ENCODE data around the gene ADAMTS17.

ADAMTS17 gene

DNA sequence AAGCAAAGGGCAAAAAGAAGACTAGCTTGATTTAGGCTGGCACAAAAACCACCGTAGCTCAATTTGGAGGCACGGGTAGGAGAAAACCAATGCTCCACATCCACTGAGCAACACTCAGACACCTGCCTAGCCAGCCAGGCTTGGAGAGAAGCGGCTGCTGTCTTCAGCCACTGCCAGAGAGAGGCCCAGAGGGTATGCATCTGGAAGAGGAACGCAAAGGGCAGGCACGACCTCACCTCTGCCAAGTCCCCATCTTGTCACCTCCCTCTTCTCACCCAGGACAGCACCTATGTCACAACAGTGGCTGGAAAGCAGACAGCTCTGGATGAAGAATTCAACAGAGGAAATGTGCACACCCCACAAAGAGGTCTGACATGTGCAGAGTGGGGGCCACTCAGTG lies 93.5 kb downstream of the ADAMTS17 start:
- DNase-seq (ENCODE audit: low read depth): no peak
- TF ChIP-seq, protein P1, sequence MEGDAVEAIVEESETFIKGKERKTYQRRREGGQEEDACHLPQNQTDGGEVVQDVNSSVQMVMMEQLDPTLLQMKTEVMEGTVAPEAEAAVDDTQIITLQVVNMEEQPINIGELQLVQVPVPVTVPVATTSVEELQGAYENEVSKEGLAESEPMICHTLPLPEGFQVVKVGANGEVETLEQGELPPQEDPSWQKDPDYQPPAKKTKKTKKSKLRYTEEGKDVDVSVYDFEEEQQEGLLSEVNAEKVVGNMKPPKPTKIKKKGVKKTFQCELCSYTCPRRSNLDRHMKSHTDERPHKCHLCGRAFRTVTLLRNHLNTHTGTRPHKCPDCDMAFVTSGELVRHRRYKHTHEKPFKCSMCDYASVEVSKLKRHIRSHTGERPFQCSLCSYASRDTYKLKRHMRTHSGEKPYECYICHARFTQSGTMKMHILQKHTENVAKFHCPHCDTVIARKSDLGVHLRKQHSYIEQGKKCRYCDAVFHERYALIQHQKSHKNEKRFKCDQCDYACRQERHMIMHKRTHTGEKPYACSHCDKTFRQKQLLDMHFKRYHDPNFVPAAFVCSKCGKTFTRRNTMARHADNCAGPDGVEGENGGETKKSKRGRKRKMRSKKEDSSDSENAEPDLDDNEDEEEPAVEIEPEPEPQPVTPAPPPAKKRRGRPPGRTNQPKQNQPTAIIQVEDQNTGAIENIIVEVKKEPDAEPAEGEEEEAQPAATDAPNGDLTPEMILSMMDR (IDR thresholded peaks at IDR 0.05; ENCODE audit: low read depth, low read length): no peak
- TF ChIP-seq, protein P2, sequence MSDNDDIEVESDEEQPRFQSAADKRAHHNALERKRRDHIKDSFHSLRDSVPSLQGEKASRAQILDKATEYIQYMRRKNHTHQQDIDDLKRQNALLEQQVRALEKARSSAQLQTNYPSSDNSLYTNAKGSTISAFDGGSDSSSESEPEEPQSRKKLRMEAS (IDR thresholded peaks at IDR 0.05; ENCODE audit: low read depth, low read length): no peak
- TF ChIP-seq POLR2A (IDR thresholded peaks at IDR 0.05; ENCODE audit: extremely low read depth, insufficient read length) (no peak), MYC (IDR thresholded peaks at IDR 0.05; ENCODE audit: low read depth, low read length) (no peak)
- H3K4me3 ChIP-seq (ENCODE audit: low read depth, low read length): no peak overlapping the region

DNA sequence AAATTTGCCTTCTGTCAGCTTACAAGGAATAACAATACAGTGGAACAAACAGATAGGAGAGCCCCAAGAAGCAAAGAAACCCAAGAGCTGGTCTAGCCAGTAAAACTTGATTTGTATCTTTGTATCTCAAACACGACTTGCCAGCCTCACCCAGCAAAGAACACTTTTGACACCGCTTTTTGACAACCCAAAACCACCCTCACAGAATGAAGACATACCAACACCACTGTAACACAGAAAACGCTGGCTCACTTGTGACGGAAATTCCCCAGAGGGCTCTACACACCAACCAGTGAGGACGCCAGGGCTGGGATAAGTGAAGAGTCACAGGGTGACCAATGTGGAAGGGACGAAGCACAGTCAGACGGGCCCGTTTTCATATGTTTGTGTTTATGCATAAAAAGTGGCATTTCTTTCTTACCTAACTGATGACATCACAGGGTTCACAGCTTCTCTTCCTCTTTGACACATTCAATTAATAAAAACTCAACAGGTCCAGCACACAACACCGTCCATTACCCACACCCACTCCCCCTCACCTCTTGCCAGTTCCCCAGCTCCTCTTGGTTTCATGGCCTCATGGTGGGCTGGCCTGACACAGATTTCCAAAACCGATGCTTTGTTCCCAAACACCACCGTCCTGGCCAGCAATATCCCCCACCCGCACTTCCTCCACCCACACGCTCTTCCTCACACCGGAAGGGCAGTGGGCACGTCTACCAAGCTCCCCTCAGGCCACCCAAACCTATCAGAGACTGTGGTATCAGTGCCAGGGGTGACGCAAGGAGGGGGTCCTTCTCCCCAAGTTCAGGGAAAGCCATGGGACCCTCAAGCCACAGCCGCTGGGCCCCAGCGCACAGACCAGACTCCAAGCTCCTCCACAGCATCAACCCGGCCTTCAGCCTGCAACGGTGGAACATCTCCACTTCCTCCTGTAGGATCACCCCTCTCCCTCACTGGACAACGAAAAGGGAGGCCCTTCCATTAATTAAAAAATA lies 94.2 kb downstream of the ADAMTS17 start:
- no peak for DNase-seq (ENCODE audit: low read depth)
- no peak overlapping the region for H3K4me3 ChIP-seq (ENCODE audit: low read depth, low read length)
- no peak for TF ChIP-seq MYC (IDR thresholded peaks at IDR 0.05; ENCODE audit: low read depth, low read length)
- TF ChIP-seq POLR2A (IDR thresholded peaks at IDR 0.05; ENCODE audit: extremely low read depth, insufficient read length): no peak
- TF ChIP-seq, protein P2 (IDR thresholded peaks at IDR 0.05; ENCODE audit: low read depth, low read length): no peak

DNA sequence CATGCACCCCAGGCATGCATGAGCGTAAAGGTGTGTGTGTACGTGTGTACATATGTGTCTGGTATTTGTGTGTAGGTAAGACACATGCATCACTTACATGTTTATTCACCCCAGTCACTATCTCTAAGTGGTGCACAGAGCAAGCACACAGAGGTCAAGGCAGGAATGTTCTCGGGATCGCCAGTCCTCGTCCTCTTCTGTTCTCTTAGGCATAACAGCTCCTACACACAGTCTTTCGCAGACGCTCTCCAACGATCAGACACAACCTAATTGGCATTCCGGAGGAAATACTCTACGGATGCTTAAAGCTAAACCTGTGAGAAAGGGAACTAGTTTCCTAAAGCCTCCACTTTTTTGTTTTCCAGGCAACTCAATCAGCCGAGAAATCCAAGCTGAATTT lies 95.9 kb downstream of the ADAMTS17 start:
- TF ChIP-seq, protein P1 (IDR thresholded peaks at IDR 0.05; ENCODE audit: low read depth, low read length): no peak
- TF ChIP-seq POLR2A (IDR thresholded peaks at IDR 0.05; ENCODE audit: extremely low read depth, insufficient read length): no peak
- TF ChIP-seq MYC (IDR thresholded peaks at IDR 0.05; ENCODE audit: low read depth, low read length): no peak
- TF ChIP-seq, protein P2 (IDR thresholded peaks at IDR 0.05; ENCODE audit: low read depth, low read length): no peak
- no peak overlapping the region for H3K4me3 ChIP-seq (ENCODE audit: low read depth, low read length)
- DNase-seq (ENCODE audit: low read depth): no peak

DNA sequence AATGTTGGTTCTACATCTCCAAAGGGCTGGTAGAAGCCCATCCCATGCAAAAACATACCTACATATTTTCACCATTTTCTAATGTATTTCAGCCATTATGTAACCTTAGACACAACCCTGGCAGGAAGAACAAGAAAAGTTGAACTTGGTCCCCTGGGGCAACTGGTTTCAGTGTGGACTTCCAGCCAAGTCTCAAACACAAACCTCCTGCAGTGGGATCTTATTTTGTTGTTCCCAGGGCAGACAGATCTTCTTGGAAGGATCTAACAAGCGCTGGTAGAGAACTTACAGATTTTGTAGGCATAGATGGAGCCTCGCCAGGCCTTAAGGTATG lies 96.3 kb downstream of the ADAMTS17 start:
- DNase-seq (ENCODE audit: low read depth): peak; percentile 23
- TF ChIP-seq, protein P2 (IDR thresholded peaks at IDR 0.05; ENCODE audit: low read depth, low read length): no peak
- no peak for TF ChIP-seq POLR2A (IDR thresholded peaks at IDR 0.05; ENCODE audit: extremely low read depth, insufficient read length)
- TF ChIP-seq, protein P1 (IDR thresholded peaks at IDR 0.05; ENCODE audit: low read depth, low read length): no peak
- TF ChIP-seq MYC (IDR thresholded peaks at IDR 0.05; ENCODE audit: low read depth, low read length): no peak
- no peak overlapping the region for H3K4me3 ChIP-seq (ENCODE audit: low read depth, low read length)

DNA sequence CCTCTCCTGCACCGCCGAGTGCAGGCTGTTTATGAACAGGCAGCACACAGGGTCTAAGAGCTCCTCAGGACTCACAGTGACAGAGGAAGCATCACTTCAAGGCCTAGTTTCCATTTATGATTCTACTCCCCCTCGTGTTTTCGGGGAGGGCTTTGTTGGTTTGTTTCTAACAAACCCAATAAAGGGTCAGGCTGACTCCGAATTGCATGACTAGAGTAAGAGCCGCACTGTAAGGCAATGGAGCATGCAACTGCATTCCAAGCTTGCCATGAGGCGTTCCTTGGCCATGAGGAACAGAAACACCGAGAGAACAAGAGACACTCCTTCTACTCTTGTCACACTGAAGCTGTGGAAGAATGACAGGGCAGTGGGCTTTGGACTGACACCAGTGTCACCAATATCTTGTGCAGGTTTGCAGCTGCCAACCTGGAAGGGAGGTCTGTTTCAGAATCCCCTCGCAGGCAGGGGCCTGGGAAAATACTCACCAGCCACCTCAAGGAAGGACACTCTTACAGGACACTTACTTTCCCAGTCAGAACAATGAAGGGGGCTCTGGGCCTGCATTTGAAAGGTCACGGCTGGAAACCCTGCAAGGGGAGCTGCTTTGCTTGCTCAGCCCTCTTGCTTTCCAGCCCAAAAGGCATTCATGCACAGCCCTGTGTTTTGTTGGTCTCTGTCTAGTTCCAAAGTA lies 96.8 kb downstream of the ADAMTS17 start:
- TF ChIP-seq, protein P2 (IDR thresholded peaks at IDR 0.05; ENCODE audit: low read depth, low read length): no peak
- TF ChIP-seq, protein P1 (IDR thresholded peaks at IDR 0.05; ENCODE audit: low read depth, low read length): no peak
- no peak for TF ChIP-seq POLR2A (IDR thresholded peaks at IDR 0.05; ENCODE audit: extremely low read depth, insufficient read length)
- TF ChIP-seq MYC (IDR thresholded peaks at IDR 0.05; ENCODE audit: low read depth, low read length): no peak
- no peak overlapping the region for H3K4me3 ChIP-seq (ENCODE audit: low read depth, low read length)
- DNase-seq (ENCODE audit: low read depth): no peak
